Loucy (cell line): ENCODE measurements around the gene PPP6R1.

Source experiments
- H2AFZ ChIP-seq: fragments of 200-600 bp; sonication (generic); 2 replicates; pipeline ENCODE4 v1.6.0; 2016; ENCODE audit warnings: antibody characterized with exemption, mild to moderate bottlenecking, low read length, moderate library complexity
- H3F3A ChIP-seq: fragments of 200-600 bp; 2 replicates; pipeline ENCODE4 v1.6.0; 2016; ENCODE audit warnings: antibody characterized with exemption, low read depth, mild to moderate bottlenecking
- H3K27me3 ChIP-seq: fragments of 200-600 bp; sonication (generic); 2 replicates; pipeline ENCODE4 v1.6.1; 2014; ENCODE audit warnings: low read length, mild to moderate bottlenecking; ENCODE audit not compliant: insufficient read depth, poor library complexity, severe bottlenecking
- H3K36me3 ChIP-seq: fragments of 200-600 bp; sonication (generic); 2 replicates; pipeline ENCODE4 v1.6.1; 2016; ENCODE audit warnings: low read length; ENCODE audit not compliant: insufficient read depth
- H3K4me1 ChIP-seq: fragments of 200-600 bp; sonication (generic); 2 replicates; pipeline ENCODE4 v1.5.1; 2014; ENCODE audit warnings: low read length, mild to moderate bottlenecking; ENCODE audit not compliant: insufficient read depth, poor library complexity, severe bottlenecking
- H3K4me2 ChIP-seq: fragments of 200-600 bp; sonication (generic); 2 replicates; pipeline ENCODE4 v1.6.0; 2014; ENCODE audit warnings: antibody characterized with exemption, low read length, low read depth, mild to moderate bottlenecking; ENCODE audit not compliant: poor library complexity, severe bottlenecking
- H3K4me3 ChIP-seq: fragments of 200-600 bp; sonication (generic); 2 replicates; pipeline ENCODE4 v1.5.1; 2014; ENCODE audit warnings: low read length, mild to moderate bottlenecking, mixed read lengths; ENCODE audit not compliant: poor library complexity, severe bottlenecking
- H3K79me2 ChIP-seq: fragments of 200-600 bp; sonication (generic); 2 replicates; pipeline ENCODE4 v1.6.1; 2014; ENCODE audit warnings: low read length; ENCODE audit not compliant: insufficient read depth
- H3K9ac ChIP-seq: fragments of 200-600 bp; sonication (generic); 2 replicates; pipeline ENCODE4 v1.6.0; 2014; ENCODE audit warnings: mild to moderate bottlenecking, low read depth, low read length, moderate library complexity; ENCODE audit not compliant: poor library complexity, severe bottlenecking
- H3K9me2 ChIP-seq: fragments of 200-600 bp; sonication (generic); replicated peaks from 2 replicates; pipeline ENCODE4 v1.6.1; 2016; ENCODE audit warnings: low read depth, low read length, mixed read lengths
- H3K9me3 ChIP-seq: fragments of 200-600 bp; sonication (generic); 2 replicates; pipeline ENCODE4 v1.6.1; 2014; ENCODE audit warnings: mild to moderate bottlenecking, antibody characterized with exemption, low read length, low read depth; ENCODE audit not compliant: insufficient read depth
- H4K20me1 ChIP-seq: fragments of 200-600 bp; sonication (generic); 2 replicates; pipeline ENCODE4 v1.6.0; 2014; ENCODE audit warnings: antibody characterized with exemption, low read length, mild to moderate bottlenecking; ENCODE audit not compliant: insufficient read depth, poor library complexity, severe bottlenecking
- EZH2phosphoT487 ChIP-seq: fragments of 200-600 bp; IDR thresholded peaks from 2 replicates; pipeline ENCODE4 v1.6.1; 2018; ENCODE audit warnings: antibody characterized with exemption, mild to moderate bottlenecking, moderate library complexity, borderline replicate concordance
- TF ChIP-seq, protein P1 (sequence below): fragments of 200-600 bp; sonication (generic); conservative IDR thresholded peaks from 2 replicates; pipeline ENCODE4 v1.5.1; 2014; ENCODE audit warnings: mild to moderate bottlenecking, antibody characterized with exemption, low read length

The PPP6R1 gene

DNA sequence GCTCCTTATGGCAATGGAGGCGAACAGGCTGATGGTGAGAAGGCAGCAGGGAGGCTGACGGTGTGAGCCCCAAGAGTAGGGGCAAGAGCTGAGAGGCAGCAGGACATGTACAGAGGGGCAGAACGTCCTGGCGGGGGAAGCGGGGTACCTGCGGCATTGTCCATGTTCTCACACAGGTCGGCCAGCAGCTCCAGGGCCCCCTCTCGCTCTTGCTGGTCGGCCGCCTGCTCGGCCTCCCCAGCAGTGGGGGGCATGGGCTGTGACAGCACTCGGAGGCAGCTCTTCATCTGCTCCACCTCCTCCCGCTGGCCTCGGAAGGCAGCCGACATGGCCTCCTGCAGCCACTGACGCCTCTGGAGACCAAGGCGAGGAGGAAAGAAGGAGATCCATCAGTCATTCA lies 18.7 kb upstream of the PPP6R1 start:
- Histone ChIP-seq H3K4me2 (no peak overlapping the region), H3K4me1 (peaks cover 13% of the 10 kb centered on the region)

DNA sequence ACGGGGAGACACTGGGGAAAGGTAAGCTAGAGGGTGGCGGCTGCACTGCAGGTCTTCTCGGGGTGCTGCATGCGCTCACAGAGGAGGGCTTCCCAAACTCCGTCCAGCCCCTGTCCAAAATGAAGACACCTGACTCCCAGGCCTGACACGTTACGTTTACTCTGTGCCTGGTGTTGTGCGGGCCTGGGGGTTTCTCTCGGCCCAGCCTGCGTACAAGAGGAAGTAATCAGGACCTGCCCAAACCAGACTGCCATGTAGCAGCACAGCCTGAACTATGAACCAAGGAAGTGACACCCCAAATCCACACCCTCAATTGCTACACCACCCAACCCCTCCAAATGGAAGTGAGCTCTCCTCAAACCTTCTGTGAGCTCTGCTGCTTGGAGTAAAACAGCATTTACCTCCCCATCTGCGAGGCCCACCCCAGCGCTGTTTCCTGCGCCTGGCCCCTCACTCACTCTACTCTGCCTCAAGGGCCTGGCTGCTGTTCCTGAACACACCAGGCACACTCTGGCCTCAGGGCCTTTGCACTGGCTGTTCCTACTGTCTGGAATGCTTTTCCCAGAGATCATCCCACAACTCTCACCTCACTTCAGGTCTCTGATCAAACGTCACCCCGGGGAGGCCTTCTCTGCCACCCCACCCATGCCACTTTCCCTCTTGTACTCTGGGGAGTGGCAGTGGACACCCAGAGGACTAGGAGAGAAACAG lies 18.1 kb upstream of the PPP6R1 start:
- no peaks in the 10 kb centered on the region for H3K27me3 ChIP-seq
- no peaks in the 10 kb centered on the region for H3K36me3 ChIP-seq
- H3K4me2 ChIP-seq: no peak overlapping the region
- H2AFZ ChIP-seq: no peak overlapping the region
- peaks cover 6% of the 10 kb centered on the region; the same call in 1 of the 2 replicates for H3F3A ChIP-seq
- TF ChIP-seq EZH2phosphoT487: no peak
- TF ChIP-seq, protein P1, sequence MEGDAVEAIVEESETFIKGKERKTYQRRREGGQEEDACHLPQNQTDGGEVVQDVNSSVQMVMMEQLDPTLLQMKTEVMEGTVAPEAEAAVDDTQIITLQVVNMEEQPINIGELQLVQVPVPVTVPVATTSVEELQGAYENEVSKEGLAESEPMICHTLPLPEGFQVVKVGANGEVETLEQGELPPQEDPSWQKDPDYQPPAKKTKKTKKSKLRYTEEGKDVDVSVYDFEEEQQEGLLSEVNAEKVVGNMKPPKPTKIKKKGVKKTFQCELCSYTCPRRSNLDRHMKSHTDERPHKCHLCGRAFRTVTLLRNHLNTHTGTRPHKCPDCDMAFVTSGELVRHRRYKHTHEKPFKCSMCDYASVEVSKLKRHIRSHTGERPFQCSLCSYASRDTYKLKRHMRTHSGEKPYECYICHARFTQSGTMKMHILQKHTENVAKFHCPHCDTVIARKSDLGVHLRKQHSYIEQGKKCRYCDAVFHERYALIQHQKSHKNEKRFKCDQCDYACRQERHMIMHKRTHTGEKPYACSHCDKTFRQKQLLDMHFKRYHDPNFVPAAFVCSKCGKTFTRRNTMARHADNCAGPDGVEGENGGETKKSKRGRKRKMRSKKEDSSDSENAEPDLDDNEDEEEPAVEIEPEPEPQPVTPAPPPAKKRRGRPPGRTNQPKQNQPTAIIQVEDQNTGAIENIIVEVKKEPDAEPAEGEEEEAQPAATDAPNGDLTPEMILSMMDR: no peak
- no peak overlapping the region for H3K9ac ChIP-seq
- H3K9me3 ChIP-seq: no peaks in the 10 kb centered on the region
- no peaks in the 10 kb centered on the region for H4K20me1 ChIP-seq
- H3K9me2 ChIP-seq: no peaks in the 10 kb centered on the region
- H3K79me2 ChIP-seq: peaks cover 17% of the 10 kb centered on the region
- H3K4me3 ChIP-seq: no peak overlapping the region
- H3K4me1 ChIP-seq: peaks cover 13% of the 10 kb centered on the region

More for the DNA sequence above, 18.7 kb upstream of the PPP6R1 start:
- Histone ChIP-seq H3K36me3 (no peaks in the 10 kb centered on the region), H3K79me2 (peaks cover 17% of the 10 kb centered on the region), H4K20me1 (no peaks in the 10 kb centered on the region), H2AFZ (no peak overlapping the region), H3K9me2 (no peaks in the 10 kb centered on the region), H3K4me3 (no peak overlapping the region), H3K9ac (no peak overlapping the region), H3K9me3 (no peaks in the 10 kb centered on the region), H3K27me3 (no peaks in the 10 kb centered on the region), H3F3A (peaks cover 6% of the 10 kb centered on the region; the same call in 1 of the 2 replicates)
- TF ChIP-seq, protein P1: no peak
- no peak for TF ChIP-seq EZH2phosphoT487

DNA sequence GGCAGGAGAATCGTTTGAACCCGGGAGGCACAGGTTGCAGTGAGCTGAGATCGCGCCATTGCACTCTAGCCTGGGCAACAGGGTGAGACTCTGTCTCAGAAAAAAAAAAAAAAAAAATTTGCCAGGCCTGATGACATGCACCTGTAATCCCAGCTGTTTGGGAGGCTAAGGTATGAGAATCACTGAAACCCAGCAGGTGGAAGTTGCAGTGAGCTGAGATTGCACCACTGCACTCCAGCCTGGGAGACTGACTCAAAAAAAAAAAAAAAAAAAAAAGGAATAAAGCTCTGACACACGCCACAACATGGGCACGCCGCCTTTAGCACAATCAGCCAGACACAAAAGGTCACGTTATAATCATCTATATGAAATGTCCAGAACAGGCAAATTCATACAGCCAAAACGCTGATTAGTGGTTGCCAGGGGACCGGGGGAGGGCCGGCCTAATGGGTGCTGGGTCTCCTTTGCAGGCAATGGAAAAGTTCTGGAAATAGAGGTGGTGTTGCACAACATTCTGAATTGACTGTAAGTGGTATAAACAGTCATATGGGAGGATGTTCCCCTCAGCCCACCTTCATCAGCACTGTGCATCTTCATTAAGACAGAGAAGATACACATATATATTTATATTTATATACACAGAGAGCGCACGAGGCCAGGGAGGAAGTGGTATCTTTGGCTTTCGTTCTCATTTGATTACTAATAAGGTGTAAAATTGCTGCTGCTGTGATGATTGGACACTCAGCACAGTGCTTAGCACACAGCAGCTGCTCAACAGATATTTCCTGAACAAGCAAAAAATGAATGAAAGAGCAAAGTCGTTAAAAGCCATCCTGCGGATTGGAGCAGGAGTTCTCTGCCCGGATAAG lies 17.3 kb upstream of the PPP6R1 start:
- no peak overlapping the region for H2AFZ ChIP-seq

More for the DNA sequence above, 17.3 kb upstream of the PPP6R1 start:
- Histone ChIP-seq H3K4me2 (no peak overlapping the region), H3K4me1 (peaks cover 12% of the 10 kb centered on the region), H4K20me1 (no peaks in the 10 kb centered on the region), H3K9ac (no peak overlapping the region), H3F3A (peaks cover 5% of the 10 kb centered on the region; the same call in 1 of the 2 replicates), H3K4me3 (no peak overlapping the region), H3K27me3 (no peaks in the 10 kb centered on the region), H3K9me3 (no peaks in the 10 kb centered on the region), H3K9me2 (no peaks in the 10 kb centered on the region), H3K36me3 (no peaks in the 10 kb centered on the region), H3K79me2 (peaks cover 17% of the 10 kb centered on the region)
- TF ChIP-seq, protein P1: no peak
- TF ChIP-seq EZH2phosphoT487: no peak
